Posterior vena cava (tissue), 2 donors: ENCODE data around the gene EP400. TPM values are rescaled to one million over a fixed set of nuclear protein-coding genes. Genes with fewer than 3 reads are reported as not detected.

Source experiments
- DNase-seq: peaks from one replicate; pipeline ENCODE4 v3.0.0-alpha.2; 2020; ENCODE audit warnings: low spot score
- intact Hi-C, 2 donors: fragments of 100-400 bp; cut with DNase I; formaldehyde crosslinking; loops; one replicate each; pipeline versions ENCODE4 v1.14.1 to v1.14.2; 2022 to 2023
- total RNA-seq, 2 donors: library from RNA; stranded (reverse); fragmentation: NEBNext Ultra II Directional; extraction: Animal tissue kit (Norgen Biotek cat#: 25700); gene quantifications; one replicate each; pipeline ENCODE4 v1.2.1, GENCODE V29; 2021
- donor health status: DM: yes; HTN: yes; CAD: no.
- donor health status: DM: yes; HTN: yes; CAD: no.

The EP400 gene
- total RNA-seq, 2 donors from 2014 or later: 32.6 to 35.2 TPM

- DNase-seq: no peak
- intact Hi-C loops: no loop called here
Measured at GRCh38 chr12:131910302-131911027, 39.3 kb upstream of the EP400 start.

DNA sequence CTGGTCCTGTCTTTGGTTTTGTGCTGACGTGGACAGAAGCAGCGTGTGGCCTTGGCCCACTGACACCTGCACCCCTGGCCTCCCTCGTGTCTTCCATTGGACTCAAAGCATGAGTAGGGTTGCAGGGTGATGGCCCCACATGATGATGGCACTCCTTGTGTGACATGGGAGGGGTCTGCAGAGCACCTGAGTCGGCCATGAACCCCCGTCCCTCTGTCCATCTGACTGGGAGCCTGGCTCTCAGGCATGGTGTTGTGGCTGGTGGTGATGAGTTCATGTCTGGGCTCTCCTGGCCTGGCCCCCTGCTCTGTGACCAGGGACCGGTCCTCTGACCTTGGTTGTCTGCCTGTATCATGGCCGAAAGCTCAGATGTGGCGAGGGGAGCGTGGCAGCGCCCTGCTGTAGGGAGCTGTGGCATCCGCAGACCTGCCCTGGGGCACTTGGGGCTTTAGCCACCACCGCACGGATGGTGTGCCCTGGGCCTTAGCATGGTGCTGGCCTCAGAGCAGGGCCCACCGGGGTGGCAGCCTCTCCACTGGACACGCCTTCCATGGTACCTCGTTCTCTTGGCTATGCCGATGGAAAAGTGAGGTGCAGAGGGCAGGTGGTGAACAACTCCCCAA is 38.6 kb upstream of the EP400 start:
- intact Hi-C loops: no loop called here

DNA sequence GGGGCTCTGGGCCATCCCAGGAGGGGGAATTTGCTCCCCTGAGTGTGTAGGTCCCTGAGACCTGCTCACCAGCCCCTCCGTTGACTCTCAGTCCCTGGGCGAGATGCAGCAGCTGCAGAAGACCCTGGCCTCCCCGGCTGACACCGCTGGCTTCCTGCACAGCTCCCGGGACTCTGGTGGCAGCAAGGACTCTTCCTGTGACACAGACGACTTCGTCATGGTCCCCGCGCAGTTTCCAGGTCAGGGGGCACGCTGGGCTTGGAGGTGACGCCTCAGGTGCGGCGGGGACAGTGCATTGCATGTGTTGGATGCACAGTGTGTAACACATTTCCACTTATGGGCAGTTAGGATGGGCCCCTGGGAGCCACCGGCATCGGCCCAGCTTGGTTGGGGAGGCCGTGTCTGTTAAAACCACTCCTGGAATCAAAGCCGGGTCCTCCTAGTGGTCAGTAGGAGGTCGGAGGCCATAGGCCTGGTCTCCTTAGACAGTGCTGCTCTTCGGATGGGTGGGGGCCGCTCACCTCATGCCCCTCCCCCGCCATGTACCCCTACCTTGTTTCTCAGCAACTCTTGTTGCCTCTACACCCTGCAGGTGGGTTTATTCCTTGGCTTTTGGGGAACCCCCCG is 37.8 kb upstream of the EP400 start:
- intact Hi-C loops: no loop called here
- no peak for DNase-seq

More for the DNA sequence above, 38.6 kb upstream of the EP400 start:
- no peak for DNase-seq

GRCh38 chr12:131912518-131913274 is 37.0 kb upstream of the EP400 start:
- intact Hi-C loops: no loop called here
- peak; percentile 96 for DNase-seq

- intact Hi-C loops: no loop called here
- DNase-seq: no peak
Measured at GRCh38 chr12:131913666-131914065, 36.1 kb upstream of the EP400 start.

GRCh38 chr12:131914179-131914702 is 35.5 kb upstream of the EP400 start:
- no peak for DNase-seq
- intact Hi-C loops: no loop called here

GRCh38 chr12:131915000-131915689 is 34.6 kb upstream of the EP400 start:
- no peak for DNase-seq
- intact Hi-C loops: no loop called here

DNA sequence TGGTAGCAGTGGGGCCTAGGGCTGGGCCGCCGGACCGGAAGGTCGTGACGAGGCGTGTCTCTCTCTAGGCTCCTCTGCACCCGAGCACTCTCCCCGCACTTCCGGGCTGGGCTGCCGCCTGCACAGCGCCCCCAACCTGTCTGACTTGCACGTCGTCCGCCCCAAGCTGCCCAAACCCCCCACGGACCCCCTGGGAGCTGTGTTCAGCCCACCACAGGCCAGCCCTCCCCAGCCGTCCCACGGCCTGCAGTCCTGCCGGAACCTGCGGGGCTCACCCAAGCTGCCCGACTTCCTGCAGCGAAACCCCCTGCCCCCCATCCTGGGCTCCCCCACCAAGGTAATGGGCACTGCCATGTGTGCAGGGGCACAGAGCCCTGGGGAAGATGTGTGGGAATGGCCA is 33.9 kb upstream of the EP400 start:
- DNase-seq: no peak
- intact Hi-C loops: no loop called here

GRCh38 chr12:131916306-131917138 is 33.2 kb upstream of the EP400 start:
- DNase-seq: no peak
- intact Hi-C loops: no loop called here

- intact Hi-C loops: no loop called here
- no peak for DNase-seq
Measured at GRCh38 chr12:131917139-131917710, 32.5 kb upstream of the EP400 start.

DNA sequence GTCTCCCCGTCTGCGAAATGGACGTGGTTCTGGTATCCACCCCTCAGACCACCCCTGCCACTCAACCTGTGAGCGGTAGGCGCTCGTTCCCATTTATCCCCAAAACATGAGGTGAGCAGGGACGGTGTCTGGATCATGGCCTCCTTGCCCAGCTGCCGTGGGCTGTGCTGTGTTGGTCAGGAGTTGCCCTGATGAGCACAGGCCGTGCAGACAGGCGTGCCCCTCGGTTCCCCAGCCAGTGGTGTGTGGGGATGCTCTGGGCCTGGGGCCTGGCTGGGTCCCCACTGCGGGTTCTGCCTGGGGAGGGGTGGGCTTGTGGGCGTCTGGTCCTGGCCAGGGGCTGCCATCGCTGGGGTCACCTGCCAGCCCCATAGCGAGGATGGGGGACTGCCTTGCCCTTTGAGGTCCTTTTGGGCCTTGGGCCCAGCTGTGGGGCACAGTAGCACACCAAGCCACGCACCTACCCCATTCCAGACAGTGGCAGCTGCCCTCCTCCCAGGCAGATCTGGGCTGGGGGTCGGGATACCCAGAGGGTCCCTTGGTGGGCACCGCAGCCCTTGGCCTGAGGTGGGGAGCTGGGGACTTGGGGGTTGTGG is 31.9 kb upstream of the EP400 start:
- DNase-seq: no peak
- intact Hi-C loops: no loop called here

- intact Hi-C loops: no loop called here
- no peak for DNase-seq
Measured at GRCh38 chr12:131918311-131919050, 31.3 kb upstream of the EP400 start.

DNA sequence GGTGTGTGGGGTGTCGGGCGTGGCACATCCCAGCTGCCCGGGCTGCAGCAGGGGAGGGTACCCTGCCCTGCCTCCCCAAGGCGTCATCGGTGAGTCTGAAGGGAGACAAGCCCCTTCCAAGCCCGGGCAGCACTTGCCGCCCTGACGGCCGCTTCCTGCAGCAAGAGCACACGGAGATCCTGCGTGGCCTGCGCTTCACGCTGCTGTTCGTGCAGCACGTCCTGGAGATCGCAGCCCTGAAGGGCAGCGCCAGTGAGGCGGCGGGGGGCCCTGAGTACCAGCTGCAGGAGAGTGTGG is 30.7 kb upstream of the EP400 start:
- no peak for DNase-seq

GRCh38 chr12:131919366-131920156 is 30.2 kb upstream of the EP400 start:
- no peak for DNase-seq
- intact Hi-C loops: no loop called here

More for the DNA sequence above, 30.7 kb upstream of the EP400 start:
- intact Hi-C loops: no loop called here

DNA sequence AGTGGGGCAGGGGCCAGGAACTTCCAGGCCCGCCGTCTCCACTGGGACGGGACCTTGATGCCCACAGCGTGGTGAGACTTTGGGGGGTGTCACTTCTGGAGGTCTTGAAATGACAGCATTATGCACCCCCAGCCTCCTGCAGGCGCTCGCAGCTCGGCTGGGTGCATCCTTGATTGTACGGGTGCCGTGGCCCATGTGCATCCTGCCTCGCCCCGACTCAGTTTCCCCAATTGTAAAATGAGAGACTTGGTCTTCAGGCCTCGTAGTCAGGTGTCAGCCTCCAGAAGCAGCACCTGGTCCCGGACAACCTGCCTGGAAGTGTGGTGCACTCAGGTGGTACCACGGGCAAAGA is 29.6 kb upstream of the EP400 start:
- no peak for DNase-seq

More for the DNA sequence above, 29.6 kb upstream of the EP400 start:
- intact Hi-C loops: no loop called here
